ENCODE results near the gene IGF2BP3. TPM values are rescaled to one million over a fixed set of nuclear protein-coding genes. Genes with fewer than 3 reads are reported as not detected.

Gene IGF2BP3
- total RNA-seq, 2 experiments from 2014 or later: 0.41 to 0.70 TPM

GRCh38 chr7:23458044-23458443, 12.2 kb downstream of the IGF2BP3 start:
- peaks cover 56% of the 10 kb centered on the region for H3K27me3 Mint-ChIP-seq
- DNase-seq: no peak
- no peak overlapping the region for H3K27ac Mint-ChIP-seq
- H3K36me3 Mint-ChIP-seq: no peaks in the 10 kb centered on the region
- H3K4me3 Mint-ChIP-seq: no peak overlapping the region
- no peaks in the 10 kb centered on the region for H3K9me3 Mint-ChIP-seq
- peaks cover 2% of the 10 kb centered on the region for H3K4me1 Mint-ChIP-seq

GRCh38 chr7:23456093-23456492, 14.2 kb downstream of the IGF2BP3 start:
- Mint-ChIP-seq H3K36me3 (no peaks in the 10 kb centered on the region), H3K27ac (no peak overlapping the region), H3K9me3 (no peaks in the 10 kb centered on the region), H3K4me1 (no peaks in the 10 kb centered on the region), H3K27me3 (peaks cover 48% of the 10 kb centered on the region), H3K4me3 (no peak overlapping the region)
- no peak for DNase-seq

GRCh38 chr7:23454881-23455526, 15.3 kb downstream of the IGF2BP3 start:
- Mint-ChIP-seq H3K4me1 (peaks cover 3% of the 10 kb centered on the region), H3K36me3 (no peaks in the 10 kb centered on the region), H3K4me3 (no peak overlapping the region), H3K27ac (no peak overlapping the region), H3K9me3 (no peaks in the 10 kb centered on the region), H3K27me3 (peaks cover 39% of the 10 kb centered on the region)
- DNase-seq: no peak

- no peak overlapping the region for H3K27ac Mint-ChIP-seq
- peaks cover 5% of the 10 kb centered on the region for H3K4me1 Mint-ChIP-seq
- DNase-seq: no peak
- H3K9me3 Mint-ChIP-seq: no peaks in the 10 kb centered on the region
- no peak overlapping the region for H3K4me3 Mint-ChIP-seq
- no peaks in the 10 kb centered on the region for H3K36me3 Mint-ChIP-seq
- peaks cover 44% of the 10 kb centered on the region for H3K27me3 Mint-ChIP-seq
These were observed 19.8 kb downstream of the IGF2BP3 start for GRCh38 chr7:23450518-23450917.

GRCh38 chr7:23449941-23450340, 20.4 kb downstream of the IGF2BP3 start:
- no peak for DNase-seq
- Mint-ChIP-seq H3K27me3 (peaks cover 41% of the 10 kb centered on the region), H3K9me3 (no peaks in the 10 kb centered on the region), H3K27ac (no peak overlapping the region), H3K4me1 (peaks cover 7% of the 10 kb centered on the region), H3K36me3 (no peaks in the 10 kb centered on the region), H3K4me3 (no peak overlapping the region)

GRCh38 chr7:23445326-23445725, 25.0 kb downstream of the IGF2BP3 start:
- no peak overlapping the region for H3K4me3 Mint-ChIP-seq
- H3K27ac Mint-ChIP-seq: no peak overlapping the region
- DNase-seq: no peak
- H3K36me3 Mint-ChIP-seq: no peaks in the 10 kb centered on the region
- peaks cover 35% of the 10 kb centered on the region for H3K27me3 Mint-ChIP-seq
- no peaks in the 10 kb centered on the region for H3K9me3 Mint-ChIP-seq
- peaks cover 4% of the 10 kb centered on the region for H3K4me1 Mint-ChIP-seq

GRCh38 chr7:23443974-23444373, 26.3 kb downstream of the IGF2BP3 start:
- Mint-ChIP-seq H3K27me3 (peaks cover 30% of the 10 kb centered on the region), H3K4me3 (no peak overlapping the region), H3K9me3 (no peaks in the 10 kb centered on the region), H3K27ac (no peak overlapping the region), H3K4me1 (peaks cover 4% of the 10 kb centered on the region), H3K36me3 (no peaks in the 10 kb centered on the region)
- DNase-seq: no peak

GRCh38 chr7:23438171-23438570, 32.1 kb downstream of the IGF2BP3 start:
- Mint-ChIP-seq H3K27ac (no peak overlapping the region), H3K36me3 (no peaks in the 10 kb centered on the region), H3K4me3 (no peak overlapping the region)

GRCh38 chr7:23434147-23434917, 36.0 kb downstream of the IGF2BP3 start:
- no peak for DNase-seq
- peaks cover 41% of the 10 kb centered on the region for H3K27me3 Mint-ChIP-seq
- H3K36me3 Mint-ChIP-seq: no peaks in the 10 kb centered on the region
- H3K9me3 Mint-ChIP-seq: no peaks in the 10 kb centered on the region
- H3K4me3 Mint-ChIP-seq: no peak overlapping the region
- no peak overlapping the region for H3K27ac Mint-ChIP-seq
- peaks cover 1% of the 10 kb centered on the region for H3K4me1 Mint-ChIP-seq

More at GRCh38 chr7:23438171-23438570, 32.1 kb downstream of the IGF2BP3 start:
- Mint-ChIP-seq H3K27me3 (peaks cover 16% of the 10 kb centered on the region), H3K9me3 (no peaks in the 10 kb centered on the region), H3K4me1 (no peaks in the 10 kb centered on the region)
- DNase-seq: no peak

- no peak for DNase-seq
- no peak overlapping the region for H3K27ac Mint-ChIP-seq
- H3K9me3 Mint-ChIP-seq: no peaks in the 10 kb centered on the region
- H3K27me3 Mint-ChIP-seq: peaks cover 52% of the 10 kb centered on the region
- H3K4me3 Mint-ChIP-seq: no peak overlapping the region
- H3K4me1 Mint-ChIP-seq: peaks cover 4% of the 10 kb centered on the region
- H3K36me3 Mint-ChIP-seq: no peaks in the 10 kb centered on the region
These were observed 38.5 kb downstream of the IGF2BP3 start for GRCh38 chr7:23431702-23432199.

GRCh38 chr7:23430893-23431259, 39.4 kb downstream of the IGF2BP3 start:
- H3K9me3 Mint-ChIP-seq: no peaks in the 10 kb centered on the region
- H3K27ac Mint-ChIP-seq: no peak overlapping the region
- H3K4me3 Mint-ChIP-seq: no peak overlapping the region
- H3K27me3 Mint-ChIP-seq: peaks cover 54% of the 10 kb centered on the region
- DNase-seq: no peak
- H3K4me1 Mint-ChIP-seq: peaks cover 6% of the 10 kb centered on the region
- H3K36me3 Mint-ChIP-seq: no peaks in the 10 kb centered on the region

- no peak overlapping the region for H3K27ac Mint-ChIP-seq
- no peak for DNase-seq
- no peak overlapping the region for H3K4me3 Mint-ChIP-seq
- H3K9me3 Mint-ChIP-seq: no peaks in the 10 kb centered on the region
- no peaks in the 10 kb centered on the region for H3K36me3 Mint-ChIP-seq
- peaks cover 6% of the 10 kb centered on the region for H3K4me1 Mint-ChIP-seq
- H3K27me3 Mint-ChIP-seq: peaks cover 47% of the 10 kb centered on the region
These were observed 43.4 kb downstream of the IGF2BP3 start for GRCh38 chr7:23426876-23427275.

- Mint-ChIP-seq H3K4me3 (no peak overlapping the region), H3K27ac (no peak overlapping the region), H3K9me3 (no peaks in the 10 kb centered on the region), H3K4me1 (peaks cover 10% of the 10 kb centered on the region), H3K27me3 (peaks cover 14% of the 10 kb centered on the region), H3K36me3 (no peaks in the 10 kb centered on the region)
- DNase-seq: no peak
These were observed 47.4 kb downstream of the IGF2BP3 start for GRCh38 chr7:23422909-23423308.

- Mint-ChIP-seq H3K36me3 (no peaks in the 10 kb centered on the region), H3K4me3 (no peak overlapping the region)
These were observed 47.9 kb downstream of the IGF2BP3 start for GRCh38 chr7:23422384-23422783.

GRCh38 chr7:23419845-23420244, 50.4 kb downstream of the IGF2BP3 start:
- H3K9me3 Mint-ChIP-seq: no peaks in the 10 kb centered on the region
- H3K4me1 Mint-ChIP-seq: peaks cover 7% of the 10 kb centered on the region
- H3K27me3 Mint-ChIP-seq: peaks cover 2% of the 10 kb centered on the region
- H3K27ac Mint-ChIP-seq: no peak overlapping the region
- no peak overlapping the region for H3K4me3 Mint-ChIP-seq
- H3K36me3 Mint-ChIP-seq: no peaks in the 10 kb centered on the region
- DNase-seq: no peak

More at GRCh38 chr7:23422384-23422783, 47.9 kb downstream of the IGF2BP3 start:
- H3K27ac Mint-ChIP-seq: no peak overlapping the region
- peaks cover 12% of the 10 kb centered on the region for H3K4me1 Mint-ChIP-seq
- no peak for DNase-seq
- H3K9me3 Mint-ChIP-seq: no peaks in the 10 kb centered on the region
- H3K27me3 Mint-ChIP-seq: peaks cover 12% of the 10 kb centered on the region

- DNase-seq: no peak
- Mint-ChIP-seq H3K36me3 (no peaks in the 10 kb centered on the region), H3K27me3 (no peaks in the 10 kb centered on the region), H3K4me3 (no peak overlapping the region), H3K4me1 (peaks cover 7% of the 10 kb centered on the region), H3K9me3 (no peaks in the 10 kb centered on the region), H3K27ac (no peak overlapping the region)
These were observed 51.1 kb downstream of the IGF2BP3 start for GRCh38 chr7:23419160-23419559.
